ENCODE results near the gene ABHD14A.

DNA sequence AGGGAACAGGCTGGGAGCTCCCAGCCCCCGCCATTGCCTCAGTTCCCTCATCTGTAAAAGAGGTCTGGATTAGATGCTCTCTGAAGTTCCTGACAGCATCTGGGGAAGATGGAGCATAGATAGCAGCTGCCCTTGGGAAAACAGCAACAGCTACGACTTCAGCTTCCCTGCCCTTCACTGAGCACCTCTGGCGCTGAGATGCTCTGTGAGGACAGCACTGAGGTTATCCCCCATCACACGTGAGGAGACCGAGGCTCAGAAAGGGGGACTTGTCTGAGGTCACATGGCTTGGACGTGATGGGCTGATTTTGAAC, 31.9 kb downstream of the ABHD14A start:
- TF ChIP-seq, protein P1, sequence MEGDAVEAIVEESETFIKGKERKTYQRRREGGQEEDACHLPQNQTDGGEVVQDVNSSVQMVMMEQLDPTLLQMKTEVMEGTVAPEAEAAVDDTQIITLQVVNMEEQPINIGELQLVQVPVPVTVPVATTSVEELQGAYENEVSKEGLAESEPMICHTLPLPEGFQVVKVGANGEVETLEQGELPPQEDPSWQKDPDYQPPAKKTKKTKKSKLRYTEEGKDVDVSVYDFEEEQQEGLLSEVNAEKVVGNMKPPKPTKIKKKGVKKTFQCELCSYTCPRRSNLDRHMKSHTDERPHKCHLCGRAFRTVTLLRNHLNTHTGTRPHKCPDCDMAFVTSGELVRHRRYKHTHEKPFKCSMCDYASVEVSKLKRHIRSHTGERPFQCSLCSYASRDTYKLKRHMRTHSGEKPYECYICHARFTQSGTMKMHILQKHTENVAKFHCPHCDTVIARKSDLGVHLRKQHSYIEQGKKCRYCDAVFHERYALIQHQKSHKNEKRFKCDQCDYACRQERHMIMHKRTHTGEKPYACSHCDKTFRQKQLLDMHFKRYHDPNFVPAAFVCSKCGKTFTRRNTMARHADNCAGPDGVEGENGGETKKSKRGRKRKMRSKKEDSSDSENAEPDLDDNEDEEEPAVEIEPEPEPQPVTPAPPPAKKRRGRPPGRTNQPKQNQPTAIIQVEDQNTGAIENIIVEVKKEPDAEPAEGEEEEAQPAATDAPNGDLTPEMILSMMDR (IDR thresholded peaks at IDR 0.05), result no peak
- TF ChIP-seq POLR2A (IDR thresholded peaks at IDR 0.05), result no peak

Measured in lower leg skin (tissue), 3 donors.